IMR-90 (cell line): ENCODE measurements around the gene C10orf90. TPM values are rescaled to one million over a fixed set of nuclear protein-coding genes. Genes with fewer than 3 reads are reported as not detected.

ENCODE experiments used
- ATAC-seq: fragments of 200-7000 bp; cut with Tn5 transposase; 2 replicates; pipeline ENCODE4 v1.9.1; 2020; ENCODE audit warnings: low read depth, mild to moderate bottlenecking, moderate library complexity
- BruUV-seq: library from RNA; stranded (reverse); fragments of 400-500 nt; replicated peaks from 2 replicates; lab custom pipeline; 2021; lab: Mats Ljungman, UMichigan
- CTCF ChIA-PET: fragments of 300-600 bp; formaldehyde crosslinking; extraction: SDS; loops from one replicate; lab custom pipeline; 2021; ENCODE audit warnings: antibody characterized with exemption; lab: Yijun Ruan, JAX
- POLR2A ChIA-PET: fragments of 300-600 bp; sonication (Branson Sonifier 250); formaldehyde crosslinking; loops from one replicate; lab custom pipeline; 2022; ENCODE audit warnings: antibody characterized with exemption; ENCODE audit not compliant: unreplicated experiment; lab: Charles Lee
- DNase-seq: peaks from one replicate; pipeline ENCODE4 v3.0.0; 2013
- H2AFZ ChIP-seq: replicated peaks from 2 replicates; pipeline ENCODE3; 2013; ENCODE audit warnings: low read length, mild to moderate bottlenecking; ENCODE audit not compliant: poor library complexity
- H2AK5ac ChIP-seq: 2 replicates; pipeline ENCODE4 v1.6.1; 2013; ENCODE audit warnings: low read depth, low read length, inconsistent platforms
- H2AK9ac ChIP-seq: replicated peaks from 2 replicates; pipeline ENCODE3; 2013; ENCODE audit warnings: mild to moderate bottlenecking, low read depth, low read length, moderate library complexity; ENCODE audit not compliant: poor library complexity
- H2BK120ac ChIP-seq: 2 replicates; pipeline ENCODE4 v1.6.1; 2013; ENCODE audit warnings: low read depth, low read length, inconsistent platforms
- H2BK15ac ChIP-seq: 3 replicates; pipeline ENCODE4 v1.6.1; 2013; ENCODE audit warnings: low read depth, low read length, inconsistent platforms
- H2BK20ac ChIP-seq: 2 replicates; pipeline ENCODE4 v1.6.1; 2013; ENCODE audit warnings: low read depth, mild to moderate bottlenecking, inconsistent platforms, low read length, moderate library complexity
- H2BK5ac ChIP-seq: 2 replicates; pipeline ENCODE4 v1.6.1; 2013; ENCODE audit warnings: mild to moderate bottlenecking, low read depth, low read length, inconsistent platforms; ENCODE audit not compliant: poor library complexity, severe bottlenecking
- H3K14ac ChIP-seq: replicated peaks from 2 replicates; pipeline ENCODE4 v1.6.1; 2013; ENCODE audit warnings: low read depth, low read length, inconsistent platforms
- H3K18ac ChIP-seq: 2 replicates; pipeline ENCODE4 v1.6.1; 2013; ENCODE audit warnings: low read depth, low read length, control low read depth
- H3K23ac ChIP-seq: 2 replicates; pipeline ENCODE4 v1.6.1; 2013; ENCODE audit warnings: low read depth, low read length, inconsistent platforms
- H3K27ac ChIP-seq: 2 replicates; pipeline ENCODE4 v1.5.1; 2013; ENCODE audit warnings: mild to moderate bottlenecking, control low read depth, low read length; ENCODE audit not compliant: insufficient read depth
- H3K27me3 ChIP-seq: 2 replicates; pipeline ENCODE4 v1.6.1; 2013; ENCODE audit warnings: low read length; ENCODE audit not compliant: control insufficient read depth, insufficient read depth
- H3K36me3 ChIP-seq: 2 replicates; pipeline ENCODE4 v1.6.1; 2013; ENCODE audit warnings: low read length, mixed read lengths; ENCODE audit not compliant: control insufficient read depth, insufficient read depth
- H3K4ac ChIP-seq: 2 replicates; pipeline ENCODE4 v1.6.1; 2013; ENCODE audit warnings: low read depth, low read length, inconsistent platforms
- H3K4me1 ChIP-seq: 2 replicates; pipeline ENCODE4 v1.6.1; 2013; ENCODE audit warnings: low read length, mixed read lengths; ENCODE audit not compliant: control insufficient read depth, insufficient read depth
- H3K4me2 ChIP-seq: 2 replicates; pipeline ENCODE4 v1.6.1; 2013; ENCODE audit warnings: low read depth, mild to moderate bottlenecking, control low read depth, low read length, moderate library complexity
- H3K4me3 ChIP-seq: 2 replicates; pipeline ENCODE4 v1.5.1; 2013; ENCODE audit warnings: low read depth, mild to moderate bottlenecking, control low read depth, low read length, moderate library complexity; ENCODE audit not compliant: insufficient read depth
- H3K56ac ChIP-seq: 2 replicates; pipeline ENCODE4 v1.6.1; 2013; ENCODE audit warnings: low read length, inconsistent platforms; ENCODE audit not compliant: insufficient read depth; ENCODE audit errors: extremely low read depth
- H3K79me1 ChIP-seq, 2 experiments: 2 replicates each; pipeline ENCODE4 v1.6.1; 2013; ENCODE audit warnings: low read length in 2 of 2, inconsistent platforms in 1 of 2, low read depth in 1 of 2
- H3K9ac ChIP-seq: 2 replicates; pipeline ENCODE4 v1.6.1; 2013; ENCODE audit warnings: low read depth, low read length, control low read depth
- H3K9me1 ChIP-seq: 2 replicates; pipeline ENCODE4 v1.6.1; 2013; ENCODE audit warnings: low read length, inconsistent platforms; ENCODE audit not compliant: insufficient read depth
- H3K9me3 ChIP-seq: 2 replicates; pipeline ENCODE4 v1.6.1; 2013; ENCODE audit warnings: low read length; ENCODE audit not compliant: control insufficient read depth, insufficient read depth
- H4K20me1 ChIP-seq: 2 replicates; pipeline ENCODE4 v1.6.1; 2013; ENCODE audit warnings: low read length, inconsistent platforms; ENCODE audit not compliant: insufficient read depth
- H4K5ac ChIP-seq: 2 replicates; pipeline ENCODE4 v1.6.1; 2013; ENCODE audit warnings: mild to moderate bottlenecking, low read depth, low read length, control low read depth
- H4K8ac ChIP-seq, 2 experiments: 2 replicates each; pipeline ENCODE4 v1.6.1; 2013; ENCODE audit warnings: low read depth in 2 of 2, low read length in 2 of 2, control low read depth in 1 of 2, inconsistent platforms in 1 of 2
- H4K91ac ChIP-seq: 2 replicates; pipeline ENCODE4 v1.6.1; 2013; ENCODE audit warnings: low read depth, low read length, inconsistent platforms; ENCODE audit not compliant: insufficient read depth
- CEBPB ChIP-seq: IDR thresholded peaks from 2 replicates; pipeline ENCODE4 v1.6.1; 2012; ENCODE audit warnings: low read depth, low read length, improper control_type of control experiment
- CHD1 ChIP-seq: IDR thresholded peaks from 2 replicates; pipeline ENCODE4 v1.6.1; 2012; ENCODE audit warnings: low read depth, low read length, improper control_type of control experiment
- FOS ChIP-seq: fragments of 150-350 bp; IDR thresholded peaks from 2 replicates; pipeline ENCODE4 v1.6.1; 2016; ENCODE audit warnings: low read depth, low read length
- MAFK ChIP-seq: IDR thresholded peaks from 2 replicates; pipeline ENCODE4 v1.6.1; 2012; ENCODE audit warnings: low read depth, low read length, improper control_type of control experiment
- MAZ ChIP-seq: IDR thresholded peaks from 2 replicates; pipeline ENCODE4 v1.6.1; 2012; ENCODE audit warnings: low read depth, mild to moderate bottlenecking, low read length, improper control_type of control experiment, moderate library complexity, borderline replicate concordance
- MXI1 ChIP-seq: IDR thresholded peaks from 2 replicates; pipeline ENCODE4 v1.6.1; 2012; ENCODE audit warnings: low read depth, mild to moderate bottlenecking, low read length, moderate library complexity, borderline replicate concordance
- NFE2L2 ChIP-seq: fragments of 150-350 bp; IDR thresholded peaks from 2 replicates; pipeline ENCODE4 v1.6.1; 2016; ENCODE audit warnings: low read depth, mild to moderate bottlenecking, low read length
- POLR2A ChIP-seq: IDR thresholded peaks from 2 replicates; pipeline ENCODE4 v1.6.1; 2012; ENCODE audit warnings: mild to moderate bottlenecking, low read depth, low read length
- RAD21 ChIP-seq: IDR thresholded peaks from 2 replicates; pipeline ENCODE4 v1.6.1; 2012; ENCODE audit warnings: low read length, improper control_type of control experiment
- RFX5 ChIP-seq: IDR thresholded peaks from 2 replicates; pipeline ENCODE4 v1.8.0; 2012; ENCODE audit warnings: low read depth, mild to moderate bottlenecking, low read length, moderate library complexity
- SMC3 ChIP-seq: fragments of 150-350 bp; IDR thresholded peaks from 2 replicates; pipeline ENCODE4 v1.6.1; 2016; ENCODE audit warnings: low read depth, mild to moderate bottlenecking, antibody characterized with exemption, low read length, moderate library complexity
- WGBS, 2 experiments: methylation state at CpG; one replicate each; pipeline versions ENCODE4 v1.1.5 to v1.1.7; 2013; ENCODE audit warnings: missing lambda C conversion rate in 2 of 2; ENCODE audit not compliant: insufficient read length in 1 of 2; ENCODE audit errors: extremely low coverage in 2 of 2; 5-methylcytosine and 5-hydroxymethylcytosine counted together
- dilution Hi-C: fragments of 300-500 bp; cut with HindIII; formaldehyde crosslinking; loops from one replicate; pipeline ENCODE4 v1.14.3; 2018; ENCODE audit warnings: low sequenced_read_pairs; ENCODE audit not compliant: unreplicated experiment
- in situ Hi-C: fragments of 300-500 bp; cut with MboI; formaldehyde crosslinking; loops from 3 replicates; pipeline ENCODE4 v1.14.3; 2019; ENCODE audit warnings: low sequenced_read_pairs, inconsistent platforms, mixed read lengths
- intact Hi-C: fragments of 100-400 bp; cut with micrococcal nuclease; formaldehyde crosslinking; loops from 2 replicates; pipeline ENCODE4 v1.10.0; 2022
- polyA plus RNA-seq, 3 experiments: library from polyadenylated mRNA; depleted of rRNA; stranded (reverse); fragments of >200 nt; gene quantifications; 2 replicates each; pipeline ENCODE4 v1.2.3, GENCODE V29; 2012; ENCODE audit warnings: low replicate concordance in 1 of 3
- total RNA-seq: library from RNA; depleted of rRNA; stranded (reverse); fragments of >200 nt; gene quantifications from 2 replicates; pipeline ENCODE4 v1.2.3, GENCODE V29; 2012
- TF ChIP-seq, protein P1 (sequence below): fragments of 150-350 bp; IDR thresholded peaks from 2 replicates; pipeline ENCODE4 v1.6.1; 2016; ENCODE audit warnings: low read depth, mild to moderate bottlenecking, low read length, moderate library complexity, borderline replicate concordance
- TF ChIP-seq, protein P2 (sequence below): fragments of 150-350 bp; IDR thresholded peaks from 2 replicates; pipeline ENCODE4 v1.6.1; 2017; ENCODE audit warnings: mild to moderate bottlenecking, antibody characterized with exemption, low read length, low read depth
- TF ChIP-seq, protein P3 (sequence below): conservative IDR thresholded peaks from 2 replicates; pipeline ENCODE4 v1.5.1; 2012; ENCODE audit warnings: mild to moderate bottlenecking, low read depth, low read length, improper control_type of control experiment

The C10orf90 gene
- total and polyA plus RNA-seq, 2 of the 4 experiments (the other 2 are of a cell fraction): 0.05 to 0.18 TPM

DNA sequence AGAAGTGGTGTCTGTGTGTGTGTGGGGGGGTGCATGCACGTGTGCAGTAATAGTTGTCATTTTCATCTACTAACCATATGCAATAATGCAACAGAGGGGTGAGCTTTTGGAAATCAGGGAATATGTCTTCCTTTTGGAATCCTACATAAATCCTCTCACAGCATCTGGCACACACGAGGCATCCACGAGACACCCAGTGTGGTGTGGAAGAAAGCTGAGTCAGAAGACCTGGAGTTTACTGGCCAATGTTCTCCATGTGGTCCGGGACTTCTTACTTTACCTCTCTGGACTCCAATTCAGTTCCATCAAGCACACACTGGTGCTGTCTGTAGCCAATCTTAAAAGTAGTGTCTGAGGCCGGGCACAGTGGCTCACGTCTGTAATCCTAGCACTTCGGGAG is 43.1 kb upstream of the C10orf90 start:
- H3K4me1 ChIP-seq: no peaks in the 10 kb centered on the region
- H3K9ac ChIP-seq: no peak overlapping the region
- no peak overlapping the region for H3K4me2 ChIP-seq
- no peak for ATAC-seq
- no peak overlapping the region for H2AK5ac ChIP-seq
- H3K27ac ChIP-seq: no peak overlapping the region
- dilution Hi-C loops (no loop called here), intact Hi-C loops (no loop called here), in situ Hi-C loops (no loop called here)
- no peak overlapping the region for H4K8ac ChIP-seq
- H2AFZ ChIP-seq: no peak overlapping the region
- no peak overlapping the region for H4K91ac ChIP-seq
- H3K4ac ChIP-seq: no peak overlapping the region
- H3K4me3 ChIP-seq: no peak overlapping the region
- no TSS peak for BruUV-seq
- no peak overlapping the region for H3K14ac ChIP-seq
- no peaks in the 10 kb centered on the region for H3K27me3 ChIP-seq
- no peak overlapping the region for H3K56ac ChIP-seq
- 0 out of 2 replicates have a peak, but pooled peaks cover 3% of the 10 kb centered on the region for H3K9me3 ChIP-seq
- no peaks in the 10 kb centered on the region for H3K36me3 ChIP-seq
- H3K18ac ChIP-seq: no peak overlapping the region
- no peaks in the 10 kb centered on the region for H3K79me1 ChIP-seq
- no CpG with 5 or more reads among the region's 7 CpGs for WGBS, 2 experiments
- POLR2A ChIA-PET: no interaction called here
- H2BK20ac ChIP-seq: no peak overlapping the region
- no peaks in the 10 kb centered on the region for H3K9me1 ChIP-seq
- no peak for DNase-seq
- CTCF ChIA-PET: no interaction called here
- no peak overlapping the region for H2BK120ac ChIP-seq
- no peaks in the 10 kb centered on the region for H4K20me1 ChIP-seq
- no peak overlapping the region for H2BK15ac ChIP-seq
- no peak overlapping the region for H2AK9ac ChIP-seq
- H3K23ac ChIP-seq: no peak overlapping the region
- H4K5ac ChIP-seq: no peak overlapping the region
- TF ChIP-seq MAFK (no peak), SMC3 (no peak), CHD1 (no peak), FOS (no peak), CEBPB (no peak), NFE2L2 (no peak), MXI1 (no peak), RAD21 (no peak), MAZ (no peak), POLR2A (no peak), RFX5 (no peak)
- TF ChIP-seq, protein P1, sequence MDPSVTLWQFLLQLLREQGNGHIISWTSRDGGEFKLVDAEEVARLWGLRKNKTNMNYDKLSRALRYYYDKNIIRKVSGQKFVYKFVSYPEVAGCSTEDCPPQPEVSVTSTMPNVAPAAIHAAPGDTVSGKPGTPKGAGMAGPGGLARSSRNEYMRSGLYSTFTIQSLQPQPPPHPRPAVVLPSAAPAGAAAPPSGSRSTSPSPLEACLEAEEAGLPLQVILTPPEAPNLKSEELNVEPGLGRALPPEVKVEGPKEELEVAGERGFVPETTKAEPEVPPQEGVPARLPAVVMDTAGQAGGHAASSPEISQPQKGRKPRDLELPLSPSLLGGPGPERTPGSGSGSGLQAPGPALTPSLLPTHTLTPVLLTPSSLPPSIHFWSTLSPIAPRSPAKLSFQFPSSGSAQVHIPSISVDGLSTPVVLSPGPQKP: no peak
- TF ChIP-seq, protein P2, sequence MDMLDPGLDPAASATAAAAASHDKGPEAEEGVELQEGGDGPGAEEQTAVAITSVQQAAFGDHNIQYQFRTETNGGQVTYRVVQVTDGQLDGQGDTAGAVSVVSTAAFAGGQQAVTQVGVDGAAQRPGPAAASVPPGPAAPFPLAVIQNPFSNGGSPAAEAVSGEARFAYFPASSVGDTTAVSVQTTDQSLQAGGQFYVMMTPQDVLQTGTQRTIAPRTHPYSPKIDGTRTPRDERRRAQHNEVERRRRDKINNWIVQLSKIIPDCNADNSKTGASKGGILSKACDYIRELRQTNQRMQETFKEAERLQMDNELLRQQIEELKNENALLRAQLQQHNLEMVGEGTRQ: no peak
- TF ChIP-seq, protein P3, sequence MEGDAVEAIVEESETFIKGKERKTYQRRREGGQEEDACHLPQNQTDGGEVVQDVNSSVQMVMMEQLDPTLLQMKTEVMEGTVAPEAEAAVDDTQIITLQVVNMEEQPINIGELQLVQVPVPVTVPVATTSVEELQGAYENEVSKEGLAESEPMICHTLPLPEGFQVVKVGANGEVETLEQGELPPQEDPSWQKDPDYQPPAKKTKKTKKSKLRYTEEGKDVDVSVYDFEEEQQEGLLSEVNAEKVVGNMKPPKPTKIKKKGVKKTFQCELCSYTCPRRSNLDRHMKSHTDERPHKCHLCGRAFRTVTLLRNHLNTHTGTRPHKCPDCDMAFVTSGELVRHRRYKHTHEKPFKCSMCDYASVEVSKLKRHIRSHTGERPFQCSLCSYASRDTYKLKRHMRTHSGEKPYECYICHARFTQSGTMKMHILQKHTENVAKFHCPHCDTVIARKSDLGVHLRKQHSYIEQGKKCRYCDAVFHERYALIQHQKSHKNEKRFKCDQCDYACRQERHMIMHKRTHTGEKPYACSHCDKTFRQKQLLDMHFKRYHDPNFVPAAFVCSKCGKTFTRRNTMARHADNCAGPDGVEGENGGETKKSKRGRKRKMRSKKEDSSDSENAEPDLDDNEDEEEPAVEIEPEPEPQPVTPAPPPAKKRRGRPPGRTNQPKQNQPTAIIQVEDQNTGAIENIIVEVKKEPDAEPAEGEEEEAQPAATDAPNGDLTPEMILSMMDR: no peak
- no peak overlapping the region for H2BK5ac ChIP-seq
